HUES48 (cell line): Measurements from ENCODE around the gene IFI27L1.

Experiments
- H3K27ac ChIP-seq: one replicate; pipeline ENCODE4 v1.7.0; 2013; ENCODE audit warnings: low read depth, low read length, inconsistent platforms
- H3K27me3 ChIP-seq: 2 replicates; pipeline ENCODE4 v1.6.1; 2013; ENCODE audit warnings: mild to moderate bottlenecking, low read length; ENCODE audit not compliant: control insufficient read depth, insufficient read depth
- H3K36me3 ChIP-seq: 2 replicates; pipeline ENCODE4 v1.6.1; 2013; ENCODE audit warnings: low read length; ENCODE audit not compliant: control insufficient read depth, insufficient read depth
- H3K4me1 ChIP-seq: 2 replicates; pipeline ENCODE4 v1.6.1; 2013; ENCODE audit warnings: mild to moderate bottlenecking, low read length; ENCODE audit not compliant: control insufficient read depth, insufficient read depth
- H3K4me3 ChIP-seq: 2 replicates; pipeline ENCODE4 v1.5.1; 2013; ENCODE audit warnings: mild to moderate bottlenecking, low read depth, low read length
- H3K9ac ChIP-seq: 2 replicates; pipeline ENCODE4 v1.6.1; 2013; ENCODE audit warnings: mild to moderate bottlenecking, low read depth, low read length, moderate library complexity
- H3K9me3 ChIP-seq: 2 replicates; pipeline ENCODE4 v1.6.1; 2013; ENCODE audit warnings: low read length; ENCODE audit not compliant: control insufficient read depth, insufficient read depth

The IFI27L1 gene

GRCh38 chr14:94102768-94103482, 21.8 kb downstream of the IFI27L1 start:
- H3K4me1 ChIP-seq = no peaks in the 10 kb centered on the region
- H3K36me3 ChIP-seq = peaks cover 5% of the 10 kb centered on the region; the same call in 1 of the 2 replicates
- no peak overlapping the region for H3K4me3 ChIP-seq
- no peak overlapping the region for H3K27ac ChIP-seq
- no peaks in the 10 kb centered on the region for H3K27me3 ChIP-seq
- H3K9me3 ChIP-seq = no peaks in the 10 kb centered on the region
- H3K9ac ChIP-seq = no peak overlapping the region

- Histone ChIP-seq H3K9ac (no peak overlapping the region), H3K4me3 (no peak overlapping the region), H3K36me3 (peaks cover 3% of the 10 kb centered on the region; the same call in 1 of the 2 replicates), H3K9me3 (no peaks in the 10 kb centered on the region), H3K27ac (no peak overlapping the region), H3K27me3 (no peaks in the 10 kb centered on the region), H3K4me1 (no peaks in the 10 kb centered on the region)
Observed at GRCh38 chr14:94103554-94104150, 22.5 kb downstream of the IFI27L1 start.

GRCh38 chr14:94104731-94105130, 23.6 kb downstream of the IFI27L1 start:
- Histone ChIP-seq H3K27ac (no peak overlapping the region), H3K36me3 (no peaks in the 10 kb centered on the region), H3K4me3 (no peak overlapping the region), H3K27me3 (no peaks in the 10 kb centered on the region), H3K4me1 (no peaks in the 10 kb centered on the region), H3K9ac (no peak overlapping the region), H3K9me3 (no peaks in the 10 kb centered on the region)

- Histone ChIP-seq H3K27me3 (no peaks in the 10 kb centered on the region), H3K4me1 (no peaks in the 10 kb centered on the region), H3K27ac (no peak overlapping the region), H3K9ac (no peak overlapping the region), H3K9me3 (no peaks in the 10 kb centered on the region), H3K36me3 (no peaks in the 10 kb centered on the region), H3K4me3 (no peak overlapping the region)
Observed at GRCh38 chr14:94109915-94110250, 28.8 kb downstream of the IFI27L1 start.

GRCh38 chr14:94110552-94111181, 29.6 kb downstream of the IFI27L1 start, which contains the start of gene IFI27:
Gene IFI27 (plus strand): TSS chr14:94110736.
- Histone ChIP-seq H3K27me3 (no peaks in the 10 kb centered on the region), H3K4me3 (no peak within 1 kb of the TSS), H3K9ac (no peak within 1 kb of the TSS), H3K27ac (no peak within 1 kb of the TSS), H3K9me3 (no peaks in the 10 kb centered on the region), H3K36me3 (no peaks in the 10 kb centered on the region), H3K4me1 (no peaks in the 10 kb centered on the region)

GRCh38 chr14:94111276-94112095, 30.4 kb downstream of the IFI27L1 start:
- Histone ChIP-seq H3K27me3 (no peaks in the 10 kb centered on the region), H3K4me1 (no peaks in the 10 kb centered on the region), H3K36me3 (no peaks in the 10 kb centered on the region), H3K9ac (no peak overlapping the region), H3K9me3 (no peaks in the 10 kb centered on the region), H3K27ac (no peak overlapping the region), H3K4me3 (no peak overlapping the region)

GRCh38 chr14:94112513-94113063, 31.5 kb downstream of the IFI27L1 start:
- Histone ChIP-seq H3K9ac (no peak overlapping the region), H3K36me3 (no peaks in the 10 kb centered on the region), H3K27me3 (no peaks in the 10 kb centered on the region), H3K9me3 (no peaks in the 10 kb centered on the region), H3K27ac (no peak overlapping the region), H3K4me3 (no peak overlapping the region), H3K4me1 (no peaks in the 10 kb centered on the region)

GRCh38 chr14:94113073-94113472, 32.0 kb downstream of the IFI27L1 start:
- Histone ChIP-seq H3K36me3 (no peaks in the 10 kb centered on the region), H3K9ac (no peak overlapping the region), H3K4me3 (no peak overlapping the region), H3K27ac (no peak overlapping the region), H3K27me3 (no peaks in the 10 kb centered on the region), H3K4me1 (no peaks in the 10 kb centered on the region), H3K9me3 (no peaks in the 10 kb centered on the region)

- Histone ChIP-seq H3K27ac (no peak overlapping the region), H3K9ac (no peak overlapping the region), H3K36me3 (no peaks in the 10 kb centered on the region), H3K4me3 (no peak overlapping the region), H3K4me1 (no peaks in the 10 kb centered on the region), H3K27me3 (no peaks in the 10 kb centered on the region), H3K9me3 (no peaks in the 10 kb centered on the region)
Observed at GRCh38 chr14:94113490-94113889, 32.4 kb downstream of the IFI27L1 start.

GRCh38 chr14:94113908-94114588, 32.9 kb downstream of the IFI27L1 start:
- H3K4me3 ChIP-seq = no peak overlapping the region
- H3K9ac ChIP-seq = no peak overlapping the region
- H3K27ac ChIP-seq = no peak overlapping the region
- H3K4me1 ChIP-seq = no peaks in the 10 kb centered on the region
- no peaks in the 10 kb centered on the region for H3K27me3 ChIP-seq
- H3K36me3 ChIP-seq = no peaks in the 10 kb centered on the region
- no peaks in the 10 kb centered on the region for H3K9me3 ChIP-seq
